Measurements from ENCODE around the gene RBM23.
"Not testable (repeated sequence)": the region's sequence is repeated elsewhere in the genome, so short reads cannot be mapped to it uniquely, and the experiment has no call there.

Gene RBM23

GRCh38 chr14:22918804-22919600 is at the start of gene RBM23:
Gene RBM23, minus strand, starts transcription at chr14:22919149.
- peak; percentile 100 for DNase-seq (ENCODE audit: low spot score)

GRCh38 chr14:22966783-22967269 is 47.9 kb upstream of the RBM23 start:
- no peak for DNase-seq (ENCODE audit: low spot score)

- DNase-seq (ENCODE audit: low spot score), result not testable (repeated sequence)
Measured at GRCh38 chr14:22965916-22966782, 47.2 kb upstream of the RBM23 start.

- DNase-seq (ENCODE audit: low spot score), result no peak
Measured at GRCh38 chr14:22962061-22962676, 43.2 kb upstream of the RBM23 start.

GRCh38 chr14:22955702-22956569 is 37.0 kb upstream of the RBM23 start:
- peak; percentile 43 for DNase-seq (ENCODE audit: low spot score)

DNA sequence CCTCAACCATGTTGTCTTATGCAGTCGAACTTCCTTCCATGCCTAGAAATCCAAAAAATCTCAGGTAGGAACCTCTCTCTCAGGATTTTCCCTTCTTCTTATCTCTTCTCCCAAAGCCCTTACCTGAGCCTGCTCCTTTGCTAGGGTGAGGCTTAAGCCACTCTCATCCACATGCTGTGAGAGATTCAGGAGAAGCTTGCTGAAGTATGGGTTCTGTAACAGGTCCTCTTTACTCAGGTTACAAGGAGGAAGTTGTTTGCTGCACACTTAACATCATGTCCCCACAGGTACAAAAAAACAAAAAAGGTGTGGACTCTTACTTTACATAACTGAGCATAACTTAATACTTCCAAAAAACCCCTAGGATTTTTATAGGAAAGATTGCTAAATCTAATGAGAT is 33.5 kb upstream of the RBM23 start:
- DNase-seq (ENCODE audit: low spot score), result no peak

DNA sequence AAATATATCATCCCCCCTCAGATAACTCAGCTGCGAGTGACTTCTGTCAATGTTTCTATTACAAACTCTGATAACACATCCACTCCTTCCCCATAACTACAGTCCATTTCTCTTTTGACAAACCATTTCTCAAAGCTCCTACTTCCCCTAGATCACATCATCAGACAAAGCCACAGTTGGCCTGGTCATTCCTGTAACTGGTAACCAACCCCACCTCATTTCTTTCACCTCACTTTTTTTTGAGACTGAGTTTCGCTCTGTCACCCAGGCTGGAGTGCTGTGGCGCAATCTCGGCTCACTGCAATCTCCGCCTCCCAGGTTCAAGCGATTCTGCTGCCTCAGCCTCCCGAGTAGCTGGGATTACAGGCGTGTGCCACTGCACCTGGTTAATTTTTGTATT is 32.8 kb upstream of the RBM23 start:
- DNase-seq (ENCODE audit: low spot score), result not testable (repeated sequence)

GRCh38 chr14:22945642-22946041 is 26.7 kb upstream of the RBM23 start:
- no peak for DNase-seq (ENCODE audit: low spot score)

GRCh38 chr14:22939684-22940083 is 20.7 kb upstream of the RBM23 start:
- no peak for DNase-seq (ENCODE audit: low spot score)

DNA sequence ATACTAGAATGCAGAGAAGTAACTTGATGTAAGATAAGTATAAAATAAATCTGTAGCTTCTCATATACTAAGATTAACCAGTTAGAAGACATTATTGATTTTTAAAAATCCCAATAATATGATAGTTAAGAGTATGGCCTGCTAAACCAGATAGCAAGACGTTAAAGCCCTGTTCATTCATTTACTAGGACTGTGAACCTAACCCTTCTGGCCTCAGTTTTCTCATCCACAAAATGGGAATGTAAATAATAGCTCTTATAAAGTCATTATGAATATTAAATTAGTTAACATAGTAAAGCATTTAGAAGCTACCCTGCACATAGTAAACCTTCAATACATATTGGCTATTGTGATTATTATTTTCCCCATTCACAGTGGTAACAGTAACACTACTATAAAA is 16.2 kb upstream of the RBM23 start:
- DNase-seq (ENCODE audit: low spot score), result no peak

DNA sequence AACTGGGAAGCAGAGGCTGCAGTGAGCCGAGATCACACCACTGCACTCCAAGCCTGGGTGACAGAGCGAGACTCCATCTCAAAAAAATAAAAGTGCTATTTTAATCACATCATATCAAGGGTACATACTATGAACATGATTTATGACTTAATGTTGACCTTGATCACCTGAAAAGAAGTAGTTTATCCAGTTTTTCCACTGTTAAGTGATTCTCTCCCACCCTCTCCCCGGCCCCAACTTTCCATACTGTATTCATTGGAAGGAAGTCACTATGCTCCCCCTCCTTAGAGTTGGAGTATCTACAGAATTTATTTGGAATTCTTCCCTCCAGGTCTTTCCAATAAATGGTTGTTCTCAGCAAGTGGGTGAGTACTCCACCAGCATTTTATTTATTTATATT is 13.2 kb upstream of the RBM23 start:
- no peak for DNase-seq (ENCODE audit: low spot score)

- no peak for DNase-seq (ENCODE audit: low spot score)
Measured at GRCh38 chr14:22929961-22930364, 11.0 kb upstream of the RBM23 start.

GRCh38 chr14:22929104-22929960 is 10.4 kb upstream of the RBM23 start, which contains the start of gene PRMT5:
Gene PRMT5, minus strand, starts transcription at chr14:22929376. Its CDS starts 15 bp downstream, at chr14:22929361.
- peak; percentile 98 for DNase-seq (ENCODE audit: low spot score)

DNA sequence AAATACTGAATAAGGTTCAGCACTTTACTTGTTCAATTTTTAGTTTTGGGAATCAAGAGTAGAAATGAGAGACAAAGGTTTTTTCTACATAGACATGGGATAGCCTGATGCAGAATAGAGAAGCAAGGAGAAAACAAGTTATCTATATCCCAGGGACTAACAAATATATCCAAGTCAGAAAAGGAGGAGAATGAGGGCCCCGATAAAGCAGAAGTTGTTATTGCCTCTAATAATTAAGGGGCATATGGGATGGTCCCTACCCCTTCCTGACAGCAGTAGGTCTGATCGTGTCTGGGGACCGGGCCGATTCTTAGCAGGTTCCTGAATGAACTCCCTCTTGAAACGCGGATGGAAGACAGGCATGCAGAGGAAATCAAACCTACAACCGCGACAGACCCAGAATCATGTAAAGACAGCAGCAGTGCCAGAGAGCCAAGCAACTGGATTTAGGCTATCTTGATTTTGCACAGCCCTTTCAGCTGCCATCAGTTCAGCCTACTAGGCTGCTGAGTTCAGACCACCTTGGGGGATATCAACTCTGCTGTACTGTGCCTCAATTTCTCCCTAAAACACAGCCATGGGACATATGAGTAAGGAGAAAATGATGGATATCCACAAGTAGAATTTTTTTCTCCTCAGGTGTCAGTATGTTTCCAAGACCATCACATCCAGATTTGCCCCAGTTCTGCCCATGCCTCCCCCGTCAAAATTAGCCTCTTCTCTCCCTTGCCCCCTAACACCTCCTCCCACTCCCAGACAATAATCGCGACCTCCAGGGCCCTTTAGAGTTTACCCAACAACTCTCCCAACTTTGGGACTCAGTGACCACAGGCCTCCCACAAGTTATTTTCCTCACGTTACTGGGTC is 9.5 kb upstream of the RBM23 start:
- peak; percentile 17 for DNase-seq (ENCODE audit: low spot score)

GRCh38 chr14:22926316-22926715 is 7.4 kb upstream of the RBM23 start:
- DNase-seq (ENCODE audit: low spot score), result no peak

DNA sequence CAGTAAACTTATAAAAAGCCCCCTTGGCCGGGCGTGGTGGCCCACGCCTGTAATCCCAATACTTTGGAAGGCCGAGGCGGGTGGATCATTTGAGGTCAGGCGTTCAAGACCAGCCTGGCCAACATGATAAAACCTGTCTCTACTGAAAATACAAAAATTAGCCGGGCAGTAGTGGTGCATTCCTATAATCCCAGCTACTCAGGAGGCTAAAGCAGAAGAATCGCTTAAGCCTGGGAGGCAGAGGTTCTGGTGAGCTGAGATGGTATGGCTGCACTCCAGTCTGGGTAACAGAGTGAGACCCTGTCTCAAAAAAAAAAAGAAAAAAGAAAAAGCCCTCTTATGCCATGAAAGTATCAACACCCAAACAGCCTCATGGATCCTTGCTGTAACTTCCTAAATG is 6.6 kb upstream of the RBM23 start:
- no peak for DNase-seq (ENCODE audit: low spot score)

DNA sequence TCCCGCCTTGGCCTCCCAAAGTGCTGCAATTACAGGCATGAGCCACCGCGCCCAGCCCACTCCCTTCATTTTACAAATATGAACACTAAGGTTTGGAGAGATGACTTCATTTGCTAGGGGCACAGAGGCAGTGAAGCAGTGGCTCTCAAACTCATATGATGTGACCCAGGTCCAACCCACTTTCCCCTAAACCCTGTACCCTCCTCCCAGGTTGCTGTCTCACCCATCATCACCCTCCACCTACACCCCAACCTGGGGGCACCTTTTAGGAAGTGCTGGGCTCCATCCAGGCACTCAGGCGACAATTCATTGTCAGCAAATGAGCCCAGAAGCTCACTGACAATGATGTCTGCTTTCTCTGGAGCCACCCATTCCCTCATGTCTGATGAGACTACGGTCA is 4.8 kb upstream of the RBM23 start:
- no peak for DNase-seq (ENCODE audit: low spot score)

DNA sequence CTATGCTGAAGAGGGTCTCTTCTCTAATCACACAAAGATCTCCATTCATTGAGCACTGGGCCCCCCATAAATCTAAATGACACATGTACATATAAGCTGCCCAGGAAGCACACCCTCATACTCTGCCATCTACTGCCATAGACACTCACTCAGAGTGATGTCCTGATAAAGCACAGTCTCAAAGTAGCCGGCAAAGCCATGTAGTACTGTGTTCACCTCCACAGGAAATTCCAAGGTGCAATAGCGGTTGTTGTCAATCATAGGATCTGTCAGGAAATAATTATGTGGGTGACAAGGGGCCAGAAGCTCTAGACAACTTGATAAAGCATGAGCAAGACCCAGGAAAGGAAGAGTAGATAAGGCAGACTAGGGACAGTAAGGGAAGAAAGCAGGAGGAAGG is 3.3 kb upstream of the RBM23 start:
- DNase-seq (ENCODE audit: low spot score), result no peak

DNA sequence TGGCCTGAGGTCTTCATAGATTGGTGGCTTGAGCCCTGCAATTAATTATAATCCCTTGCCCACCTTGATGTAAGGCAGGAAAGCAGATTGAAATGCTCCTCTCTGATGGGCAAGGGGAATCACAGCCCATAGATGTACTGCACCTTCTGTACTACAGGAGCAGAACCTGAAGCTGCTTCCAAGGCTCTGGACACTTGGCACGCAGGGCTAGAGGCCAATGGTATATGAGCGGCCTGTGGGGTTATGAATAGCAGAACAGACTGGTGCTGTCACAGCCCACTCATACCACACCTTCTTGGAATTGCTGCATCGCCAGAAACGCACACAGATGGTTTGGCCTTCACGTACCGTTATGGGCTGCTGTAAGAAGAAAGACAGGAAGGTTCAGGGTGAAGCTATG is 1.7 kb upstream of the RBM23 start:
- no peak for DNase-seq (ENCODE audit: low spot score)

GRCh38 chr14:22919601-22919921 is 612 bp upstream of the RBM23 start:
- DNase-seq (ENCODE audit: low spot score), result no peak

All from hematopoietic multipotent progenitor cell treated with erythropoietin and hydrocortisone succinate and interleukin-3 and kit ligand, for 15 days (in vitro differentiated cells).